HG02981 (cell line): ENCODE data around the gene C2orf49.
"Not testable (repeated sequence)": the region's sequence is repeated elsewhere in the genome, so short reads cannot be mapped to it uniquely, and the experiment has no call there.

ENCODE experiments used
- ATAC-seq: cut with Tn5 transposase; IDR thresholded peaks from one replicate; pipeline ENCODE4 v1.9.1; 2021; ENCODE audit warnings: mild to moderate bottlenecking, moderate library complexity; ENCODE audit not compliant: unreplicated experiment

The C2orf49 gene

GRCh38 chr2:105320651-105321215 lies 16.6 kb upstream of the C2orf49 start:
- ATAC-seq: no peak

GRCh38 chr2:105321875-105322646 lies 15.3 kb upstream of the C2orf49 start:
- no peak for ATAC-seq

- no peak for ATAC-seq
Measured at GRCh38 chr2:105323111-105323510, 14.2 kb upstream of the C2orf49 start.

- no peak for ATAC-seq
Measured at GRCh38 chr2:105324101-105324500, 13.2 kb upstream of the C2orf49 start.

GRCh38 chr2:105324732-105325131 lies 12.6 kb upstream of the C2orf49 start:
- ATAC-seq: no peak

- no peak for ATAC-seq
Measured at GRCh38 chr2:105325389-105325963, 11.9 kb upstream of the C2orf49 start.

GRCh38 chr2:105327271-105327670 lies 10.1 kb upstream of the C2orf49 start:
- ATAC-seq: not testable (repeated sequence)

GRCh38 chr2:105327690-105328089 lies 9.7 kb upstream of the C2orf49 start:
- no peak for ATAC-seq

- ATAC-seq: peak; percentile 37
Measured at GRCh38 chr2:105328281-105329196, 8.8 kb upstream of the C2orf49 start.

GRCh38 chr2:105329197-105329554 lies 8.2 kb upstream of the C2orf49 start:
- ATAC-seq: peak; percentile 5

GRCh38 chr2:105329561-105330495 lies 7.5 kb upstream of the C2orf49 start, which contains the start of gene TGFBRAP1:
Gene TGFBRAP1, minus strand, starts transcription at chr2:105329735. Its CDS starts 21,434 bp downstream, at chr2:105308301.
- peak; percentile 62 for ATAC-seq

- ATAC-seq: no peak
Measured at GRCh38 chr2:105330681-105331375, 6.5 kb upstream of the C2orf49 start.

GRCh38 chr2:105334211-105334610 lies 3.1 kb upstream of the C2orf49 start:
- ATAC-seq: no peak

GRCh38 chr2:105335469-105335868 lies 1.9 kb upstream of the C2orf49 start:
- no peak for ATAC-seq

- ATAC-seq: no peak
Measured at GRCh38 chr2:105336786-105337121, 586 bp upstream of the C2orf49 start.

GRCh38 chr2:105338020-105338385 lies 663 bp downstream of the C2orf49 start:
- peak; percentile 9 for ATAC-seq

GRCh38 chr2:105339414-105339813 lies 2.1 kb downstream of the C2orf49 start:
- no peak for ATAC-seq

GRCh38 chr2:105344704-105345345 lies 7.5 kb downstream of the C2orf49 start:
- ATAC-seq: no peak

- no peak for ATAC-seq
Measured at GRCh38 chr2:105357122-105357521, 19.8 kb downstream of the C2orf49 start.
